ENCODE results near the gene PIP4K2A.
A peak's percentile ranks its signal among the peaks of the same experiment; 100 is the strongest.

The PIP4K2A gene

GRCh38 chr10:22633106-22633505 lies 81.3 kb downstream of the PIP4K2A start:
- H3K23ac ChIP-seq (ENCODE audit: low read length): no peak overlapping the region
- H3K9me3 ChIP-seq (ENCODE audit: insufficient read depth, low read depth, low read length): no peaks in the 10 kb centered on the region
- no peaks in the 10 kb centered on the region for H3K27me3 ChIP-seq (ENCODE audit: insufficient read depth, low read length)
- H3K4me3 ChIP-seq (ENCODE audit: low read depth, low read length): no peak overlapping the region
- H3K9ac ChIP-seq (ENCODE audit: low read length): no peak overlapping the region
- peaks cover 15% of the 10 kb centered on the region for H3K79me1 ChIP-seq (ENCODE audit: low read length)
- no peak overlapping the region for H4K12ac ChIP-seq (ENCODE audit: low read depth, low read length)
- peak overlapping the region; percentile 90 for H2BK12ac ChIP-seq (ENCODE audit: low read length)
- peak overlapping the region; percentile 85 for H3K4ac ChIP-seq (ENCODE audit: low read depth, low read length)
- peak overlapping the region; percentile 74 for H2BK5ac ChIP-seq (ENCODE audit: low read depth, low read length, poor library complexity)
- no peak overlapping the region for H2AFZ ChIP-seq (ENCODE audit: insufficient read depth, low read length, poor library complexity)
- peak overlapping the region; percentile 72 for H4K8ac ChIP-seq (ENCODE audit: low read depth, low read length)
- peak overlapping the region; percentile 76 for H3K18ac ChIP-seq (ENCODE audit: low read length)
- peaks cover 2% of the 10 kb centered on the region in 2 experiments for H3K36me3 ChIP-seq (ENCODE audit: control insufficient read depth in 1 of 2, insufficient read depth in 2 of 2, low read length in 2 of 2)
- peaks cover 13% of the 10 kb centered on the region for H3K79me2 ChIP-seq (ENCODE audit: control insufficient read depth, insufficient read depth, low read length, poor library complexity)
- peak overlapping the region; percentile 93 for H2AK5ac ChIP-seq (ENCODE audit: low read length)
- peak overlapping the region; percentile 88 for H2BK120ac ChIP-seq (ENCODE audit: insufficient read depth, low read length, poor library complexity)
- no CpG with 5 or more reads among the region's 4 CpGs for WGBS (ENCODE audit: extremely low coverage, insufficient coverage, insufficient read length)
- peak overlapping the region; percentile 89 for H4K91ac ChIP-seq (ENCODE audit: low read depth, low read length)
- peak overlapping the region; percentile 73 for H3K14ac ChIP-seq (ENCODE audit: low read length)
- peaks cover 16 to 21% of the 10 kb centered on the region in 2 experiments for H3K4me1 ChIP-seq (ENCODE audit: control insufficient read depth in 1 of 2, insufficient read depth in 2 of 2, low read length in 2 of 2)
- H3K27ac ChIP-seq (ENCODE audit: low read depth, low read length): peak overlapping the region; percentile 70
- no peak overlapping the region for H3K4me2 ChIP-seq (ENCODE audit: low read length)
- DNase-seq: peak; percentile 29 to 80

DNA sequence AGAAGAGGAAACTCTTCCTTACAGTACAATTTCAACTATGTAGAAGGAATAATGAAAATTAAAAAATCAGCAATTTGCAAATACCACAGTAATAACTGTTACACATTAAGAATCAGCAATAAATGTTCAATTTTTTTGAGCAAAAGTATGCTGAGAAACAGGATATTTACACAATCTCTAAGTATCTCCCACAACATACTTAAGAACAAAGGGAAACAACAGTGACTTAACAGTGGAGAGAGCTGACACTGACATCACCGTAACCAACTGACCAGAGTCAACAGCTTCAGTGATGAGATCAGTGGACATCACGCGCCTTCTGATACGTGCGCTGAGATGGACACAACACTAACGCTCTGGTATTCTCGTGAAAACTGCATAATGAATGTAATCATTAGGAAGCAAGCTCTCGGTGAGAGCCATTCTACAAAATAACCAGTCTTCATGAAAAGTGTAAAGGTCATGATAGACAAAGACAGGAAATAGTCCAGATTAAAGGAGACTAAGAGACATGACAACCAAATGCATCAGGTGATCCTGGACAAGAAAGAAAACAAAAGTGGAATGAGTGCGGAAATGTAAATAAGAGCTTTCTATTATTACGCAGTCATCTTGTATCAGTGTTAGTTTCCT lies 82.6 kb downstream of the PIP4K2A start:
- Histone ChIP-seq H3K36me3 (ENCODE audit: control insufficient read depth in 1 of 2, insufficient read depth in 2 of 2, low read length in 2 of 2) (peaks cover 2% of the 10 kb centered on the region in 2 experiments), H3K4me1 (ENCODE audit: control insufficient read depth in 1 of 2, insufficient read depth in 2 of 2, low read length in 2 of 2) (peaks cover 14 to 21% of the 10 kb centered on the region in 2 experiments), H3K4me3 (ENCODE audit: low read depth, low read length) (no peak overlapping the region), H3K23ac (ENCODE audit: low read length) (no peak overlapping the region), H2BK5ac (ENCODE audit: low read depth, low read length, poor library complexity) (no peak overlapping the region), H3K27ac (ENCODE audit: low read depth, low read length) (peak overlapping the region; percentile 2), H2BK12ac (ENCODE audit: low read length) (no peak overlapping the region), H3K9me3 (ENCODE audit: insufficient read depth, low read depth, low read length) (no peaks in the 10 kb centered on the region), H3K9ac (ENCODE audit: low read length) (no peak overlapping the region), H3K27me3 (ENCODE audit: insufficient read depth, low read length) (no peaks in the 10 kb centered on the region), H3K4ac (ENCODE audit: low read depth, low read length) (no peak overlapping the region), H3K79me2 (ENCODE audit: control insufficient read depth, insufficient read depth, low read length, poor library complexity) (peaks cover 10% of the 10 kb centered on the region), H2AK5ac (ENCODE audit: low read length) (no peak overlapping the region), H2AFZ (ENCODE audit: insufficient read depth, low read length, poor library complexity) (no peak overlapping the region), H3K18ac (ENCODE audit: low read length) (no peak overlapping the region), H4K12ac (ENCODE audit: low read depth, low read length) (no peak overlapping the region), H4K8ac (ENCODE audit: low read depth, low read length) (no peak overlapping the region), H4K91ac (ENCODE audit: low read depth, low read length) (no peak overlapping the region), H3K4me2 (ENCODE audit: low read length) (no peak overlapping the region), H3K79me1 (ENCODE audit: low read length) (peaks cover 15% of the 10 kb centered on the region), H3K14ac (ENCODE audit: low read length) (no peak overlapping the region), H2BK120ac (ENCODE audit: insufficient read depth, low read length, poor library complexity) (no peak overlapping the region)
- WGBS (ENCODE audit: extremely low coverage, insufficient coverage, insufficient read length): no CpG with 5 or more reads among the region's 10 CpGs
- DNase-seq: peak; percentile 88 to 92

- no peak overlapping the region for H4K12ac ChIP-seq (ENCODE audit: low read depth, low read length)
- peak overlapping the region; percentile 5 for H3K18ac ChIP-seq (ENCODE audit: low read length)
- peak overlapping the region; percentile 43 for H2BK12ac ChIP-seq (ENCODE audit: low read length)
- H4K8ac ChIP-seq (ENCODE audit: low read depth, low read length): no peak overlapping the region
- peak overlapping the region; percentile 46 for H3K14ac ChIP-seq (ENCODE audit: low read length)
- H3K36me3 ChIP-seq (ENCODE audit: control insufficient read depth in 1 of 2, insufficient read depth in 2 of 2, low read length in 2 of 2): peaks cover 2% of the 10 kb centered on the region in 2 experiments
- H3K4me3 ChIP-seq (ENCODE audit: low read depth, low read length): no peak overlapping the region
- H4K91ac ChIP-seq (ENCODE audit: low read depth, low read length): peak overlapping the region; percentile 21
- H3K79me1 ChIP-seq (ENCODE audit: low read length): peaks cover 15% of the 10 kb centered on the region
- DNase-seq: no peak
- H3K27ac ChIP-seq (ENCODE audit: low read depth, low read length): peak overlapping the region; percentile 39
- no CpG with 5 or more reads among the region's 3 CpGs for WGBS (ENCODE audit: extremely low coverage, insufficient coverage, insufficient read length)
- peak overlapping the region; percentile 16 for H3K4ac ChIP-seq (ENCODE audit: low read depth, low read length)
- H2BK120ac ChIP-seq (ENCODE audit: insufficient read depth, low read length, poor library complexity): peak overlapping the region; percentile 16
- peak overlapping the region; percentile 39 for H2BK5ac ChIP-seq (ENCODE audit: low read depth, low read length, poor library complexity)
- H2AK5ac ChIP-seq (ENCODE audit: low read length): no peak overlapping the region
- H3K4me1 ChIP-seq (ENCODE audit: control insufficient read depth in 1 of 2, insufficient read depth in 2 of 2, low read length in 2 of 2): peaks cover 14 to 21% of the 10 kb centered on the region in 2 experiments
- no peaks in the 10 kb centered on the region for H3K9me3 ChIP-seq (ENCODE audit: insufficient read depth, low read depth, low read length)
- H2AFZ ChIP-seq (ENCODE audit: insufficient read depth, low read length, poor library complexity): no peak overlapping the region
- peaks cover 6% of the 10 kb centered on the region for H3K79me2 ChIP-seq (ENCODE audit: control insufficient read depth, insufficient read depth, low read length, poor library complexity)
- H3K27me3 ChIP-seq (ENCODE audit: insufficient read depth, low read length): no peaks in the 10 kb centered on the region
- no peak overlapping the region for H3K9ac ChIP-seq (ENCODE audit: low read length)
- no peak overlapping the region for H3K4me2 ChIP-seq (ENCODE audit: low read length)
- H3K23ac ChIP-seq (ENCODE audit: low read length): no peak overlapping the region
Observed at GRCh38 chr10:22631185-22631584, 83.2 kb downstream of the PIP4K2A start.

- Histone ChIP-seq H3K9me3 (ENCODE audit: insufficient read depth, low read depth, low read length) (no peaks in the 10 kb centered on the region), H3K18ac (ENCODE audit: low read length) (no peak overlapping the region), H3K27me3 (ENCODE audit: insufficient read depth, low read length) (no peaks in the 10 kb centered on the region), H3K9ac (ENCODE audit: low read length) (no peak overlapping the region), H2BK12ac (ENCODE audit: low read length) (no peak overlapping the region), H3K4me3 (ENCODE audit: low read depth, low read length) (no peak overlapping the region), H2AK5ac (ENCODE audit: low read length) (no peak overlapping the region), H3K79me2 (ENCODE audit: control insufficient read depth, insufficient read depth, low read length, poor library complexity) (peaks cover 4% of the 10 kb centered on the region), H4K91ac (ENCODE audit: low read depth, low read length) (no peak overlapping the region), H3K4me1 (ENCODE audit: control insufficient read depth in 1 of 2, insufficient read depth in 2 of 2, low read length in 2 of 2) (peaks cover 16 to 23% of the 10 kb centered on the region in 2 experiments), H3K36me3 (ENCODE audit: control insufficient read depth in 1 of 2, insufficient read depth in 2 of 2, low read length in 2 of 2) (peaks cover 0 to 1% of the 10 kb centered on the region in 2 experiments), H3K27ac (ENCODE audit: low read depth, low read length) (peak overlapping the region; percentile 45), H2AFZ (ENCODE audit: insufficient read depth, low read length, poor library complexity) (no peak overlapping the region), H3K4ac (ENCODE audit: low read depth, low read length) (no peak overlapping the region), H3K14ac (ENCODE audit: low read length) (no peak overlapping the region), H4K8ac (ENCODE audit: low read depth, low read length) (no peak overlapping the region), H2BK5ac (ENCODE audit: low read depth, low read length, poor library complexity) (peak overlapping the region; percentile 78), H4K12ac (ENCODE audit: low read depth, low read length) (no peak overlapping the region), H3K79me1 (ENCODE audit: low read length) (peaks cover 18% of the 10 kb centered on the region), H2BK120ac (ENCODE audit: insufficient read depth, low read length, poor library complexity) (no peak overlapping the region), H3K23ac (ENCODE audit: low read length) (no peak overlapping the region), H3K4me2 (ENCODE audit: low read length) (no peak overlapping the region)
- DNase-seq: peak in 1 of 2 donors; percentile 44
- no CpG with 5 or more reads among the region's 7 CpGs for WGBS (ENCODE audit: extremely low coverage, insufficient coverage, insufficient read length)
Observed at GRCh38 chr10:22630234-22631174, 83.9 kb downstream of the PIP4K2A start.

Data from trophoblast cell (in vitro differentiated cells and primary cell).